HT1080 (cell line): ENCODE results near the gene ZDHHC20. TPM values are rescaled to one million over a fixed set of nuclear protein-coding genes. Genes with fewer than 3 reads are reported as not detected.

ENCODE experiments used
- DNase-seq: peaks from one replicate; pipeline ENCODE4 v3.0.0-alpha.2; 2015; ENCODE audit warnings: low read depth
- small RNA-seq: library from RNA; depleted of rRNA; stranded (forward); fragments of <200 nt; gene quantifications from one replicate; pipeline ENCODE3, GENCODE V24; 2014
- total RNA-seq: library from RNA; depleted of rRNA; stranded (reverse); fragments of >200 nt; shearing (Covaris generic); gene quantifications from 2 replicates; pipeline ENCODE4 v1.2.3, GENCODE V29; 2014; rRNA removed

The ZDHHC20 gene
- total RNA-seq, 1 experiment from 2014 or later, result 48.3 TPM

GRCh38 chr13:21328201-21328600 lies 130.9 kb downstream of the ZDHHC20 start:
- no peak for DNase-seq

GRCh38 chr13:21326155-21327031 lies 132.7 kb downstream of the ZDHHC20 start:
- no peak for DNase-seq

GRCh38 chr13:21324803-21325202 lies 134.3 kb downstream of the ZDHHC20 start:
- no peak for DNase-seq

GRCh38 chr13:21322988-21323387 lies 136.1 kb downstream of the ZDHHC20 start:
- no peak for DNase-seq

Small RNA genes lying within 50 kb of the gene (small RNA-seq; reads per million reads assigned to genes)
- not detected for gene RNA5SP25

Other genes with a start within 250 kb of the ZDHHC20 start
- 71.9 and 113 TPM in 2 replicates for gene MICU2, start 144.9 kb upstream of the ZDHHC20 start, total RNA-seq
- gene FGF9, start 211.8 kb upstream of the ZDHHC20 start, total RNA-seq, result 0.47 TPM in 1 of 2 replicates, not detected in the other